Hepatocyte (in vitro differentiated cells): Measurements from ENCODE around the gene ANAPC7.

Experiments
- EZH2phosphoT487 ChIP-seq: fragments of 200-600 bp; sonication (generic); IDR thresholded peaks from one replicate; pipeline ENCODE4 v1.6.1; 2018; ENCODE audit warnings: antibody characterized with exemption, mild to moderate bottlenecking, low read depth, moderate library complexity; ENCODE audit not compliant: unreplicated experiment, severe bottlenecking
- TF ChIP-seq, protein P1 (sequence below): fragments of 200-600 bp; sonication (generic); IDR thresholded peaks from 2 replicates; pipeline ENCODE4 v1.5.1; 2016; ENCODE audit warnings: antibody characterized with exemption, mild to moderate bottlenecking; ENCODE audit not compliant: poor library complexity

- TF ChIP-seq, protein P1, sequence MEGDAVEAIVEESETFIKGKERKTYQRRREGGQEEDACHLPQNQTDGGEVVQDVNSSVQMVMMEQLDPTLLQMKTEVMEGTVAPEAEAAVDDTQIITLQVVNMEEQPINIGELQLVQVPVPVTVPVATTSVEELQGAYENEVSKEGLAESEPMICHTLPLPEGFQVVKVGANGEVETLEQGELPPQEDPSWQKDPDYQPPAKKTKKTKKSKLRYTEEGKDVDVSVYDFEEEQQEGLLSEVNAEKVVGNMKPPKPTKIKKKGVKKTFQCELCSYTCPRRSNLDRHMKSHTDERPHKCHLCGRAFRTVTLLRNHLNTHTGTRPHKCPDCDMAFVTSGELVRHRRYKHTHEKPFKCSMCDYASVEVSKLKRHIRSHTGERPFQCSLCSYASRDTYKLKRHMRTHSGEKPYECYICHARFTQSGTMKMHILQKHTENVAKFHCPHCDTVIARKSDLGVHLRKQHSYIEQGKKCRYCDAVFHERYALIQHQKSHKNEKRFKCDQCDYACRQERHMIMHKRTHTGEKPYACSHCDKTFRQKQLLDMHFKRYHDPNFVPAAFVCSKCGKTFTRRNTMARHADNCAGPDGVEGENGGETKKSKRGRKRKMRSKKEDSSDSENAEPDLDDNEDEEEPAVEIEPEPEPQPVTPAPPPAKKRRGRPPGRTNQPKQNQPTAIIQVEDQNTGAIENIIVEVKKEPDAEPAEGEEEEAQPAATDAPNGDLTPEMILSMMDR = no peak
- TF ChIP-seq EZH2phosphoT487 = no peak
Measured at GRCh38 chr12:110333201-110333600, 70.3 kb downstream of the ANAPC7 start.
